Caco-2 (cell line): ENCODE data around the gene TMEM59L. TPM values are rescaled to one million over a fixed set of nuclear protein-coding genes. Genes with fewer than 3 reads are reported as not detected.

ENCODE experiments used
- BruUV-seq: library from RNA; stranded (reverse); fragments of 400-500 nt; replicated peaks from 2 replicates; lab custom pipeline; 2021; lab: Mats Ljungman, UMichigan
- CTCF ChIA-PET: fragments of 300-600 bp; sonication (Branson Sonifier 250); formaldehyde crosslinking; loops from one replicate; lab custom pipeline; 2022; ENCODE audit warnings: antibody characterized with exemption; lab: Charles Lee
- POLR2A ChIA-PET: fragments of 300-600 bp; sonication (Branson Sonifier 250); formaldehyde crosslinking; loops from one replicate; lab custom pipeline; 2022; ENCODE audit warnings: antibody characterized with exemption; lab: Charles Lee
- DNase-seq, 2 experiments: peaks; one replicate each; pipeline versions ENCODE4 v3.0.0 to v3.0.0-alpha.2; 2020 to 2022
- H3K27me3 ChIP-seq: replicated peaks from 2 replicates; pipeline ENCODE4 v1.6.0; 2011; ENCODE audit warnings: low read length; ENCODE audit not compliant: control insufficient read depth, insufficient read depth
- H3K36me3 ChIP-seq: 2 replicates; pipeline ENCODE4 v1.5.1; 2011; ENCODE audit warnings: low read length; ENCODE audit not compliant: control insufficient read depth, insufficient read depth
- H3K4me1 ChIP-seq: fragments of 250-450 bp; sonication (Bioruptor Pico); 2 replicates; pipeline ENCODE4 v1.5.1; 2020; ENCODE audit warnings: mild to moderate bottlenecking
- H3K4me3 ChIP-seq: 2 replicates; pipeline ENCODE4 v1.5.1; 2011; ENCODE audit warnings: low read depth, mild to moderate bottlenecking, control low read depth, low read length
- H3K9me3 ChIP-seq: fragments of 250-450 bp; sonication (Bioruptor Pico); 2 replicates; pipeline ENCODE4 v1.5.1; 2020; ENCODE audit warnings: mild to moderate bottlenecking, moderate library complexity
- H3K27ac Mint-ChIP-seq: one replicate; pipeline ENCODE4 v1.8.0; 2022; ENCODE audit warnings: mixed read lengths; ENCODE audit not compliant: unreplicated experiment
- H3K27me3 Mint-ChIP-seq: one replicate; pipeline ENCODE4 v1.8.0; 2022; ENCODE audit warnings: mixed read lengths; ENCODE audit not compliant: insufficient read depth, unreplicated experiment
- H3K36me3 Mint-ChIP-seq: one replicate; pipeline ENCODE4 v1.8.0; 2022; ENCODE audit warnings: mild to moderate bottlenecking, mixed read lengths; ENCODE audit not compliant: insufficient read depth, unreplicated experiment
- H3K4me1 Mint-ChIP-seq: one replicate; pipeline ENCODE4 v1.8.0; 2022; ENCODE audit warnings: low read depth, mixed read lengths; ENCODE audit not compliant: unreplicated experiment
- H3K4me3 Mint-ChIP-seq: one replicate; pipeline ENCODE4 v1.8.0; 2022; ENCODE audit warnings: mild to moderate bottlenecking, moderate library complexity, mixed read lengths; ENCODE audit not compliant: unreplicated experiment
- H3K9me3 Mint-ChIP-seq: one replicate; pipeline ENCODE4 v1.8.0; 2022; ENCODE audit warnings: mixed read lengths; ENCODE audit not compliant: unreplicated experiment
- intact Hi-C: fragments of 100-400 bp; cut with micrococcal nuclease; formaldehyde crosslinking; loops from one replicate; pipeline ENCODE4 v1.10.0; 2022; ENCODE audit not compliant: unreplicated experiment
- total RNA-seq: library from RNA; stranded (reverse); gene quantifications from 2 replicates; pipeline ENCODE4 v1.2.3, GENCODE V29; 2022
- TF ChIP-seq, protein P1 (sequence below), 2 experiments: fragments of 200-600 bp in 1 of 2; IDR thresholded peaks; 1 replicate in 1 of 2; 2 replicates in 1 of 2; pipeline versions ENCODE4 v1.5.1 to v1.8.0; 2011 to 2022; ENCODE audit warnings: antibody characterized with exemption in 1 of 2, control low read depth in 1 of 2, inconsistent platforms in 1 of 2, low read depth in 1 of 2, low read length in 1 of 2, mild to moderate bottlenecking in 1 of 2, moderate library complexity in 1 of 2; ENCODE audit not compliant: insufficient read depth in 1 of 2, severe bottlenecking in 1 of 2, unreplicated experiment in 1 of 2

Gene TMEM59L
- total RNA-seq, 1 experiment from 2014 or later: 0.25 TPM

DNA sequence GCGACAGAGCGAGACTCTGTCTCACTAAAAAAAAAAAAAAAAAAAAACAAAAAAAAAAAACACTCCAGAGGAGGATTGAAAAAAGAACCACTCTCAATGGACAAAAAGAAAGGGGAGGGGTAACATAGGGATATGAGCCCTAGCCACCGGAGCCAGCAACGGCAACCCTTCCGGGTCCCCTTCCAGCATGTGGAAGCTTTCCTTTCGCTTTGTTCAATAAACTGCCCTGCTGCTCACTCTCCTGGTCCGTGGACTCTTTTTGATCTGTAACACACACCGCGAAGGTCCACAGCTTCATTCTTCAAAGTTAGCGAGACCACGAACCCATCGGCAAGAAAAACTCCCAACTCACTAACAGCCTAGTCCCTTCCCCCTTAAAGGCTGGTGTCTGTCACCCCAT is 25.1 kb upstream of the TMEM59L start:
- DNase-seq: no peak
- Histone ChIP-seq H3K4me3 (peak overlapping the region; percentile 89), H3K27me3 (no peaks in the 10 kb centered on the region), H3K36me3 (no peaks in the 10 kb centered on the region), H3K9me3 (no peaks in the 10 kb centered on the region), H3K4me1 (no peaks in the 10 kb centered on the region)
- BruUV-seq: no TSS peak
- intact Hi-C loops: loop anchor here (5.0 to 10.0 kb wide), 2 partner anchors 123 to 260 kb away; no protein-coding TSS in a partner anchor
- Mint-ChIP-seq H3K9me3 (no peaks in the 10 kb centered on the region), H3K4me3 (peak overlapping the region; percentile 82), H3K27me3 (no peaks in the 10 kb centered on the region), H3K4me1 (peaks cover 7% of the 10 kb centered on the region), H3K36me3 (peaks cover 8% of the 10 kb centered on the region), H3K27ac (peak overlapping the region; percentile 82)
- TF ChIP-seq, protein P1, sequence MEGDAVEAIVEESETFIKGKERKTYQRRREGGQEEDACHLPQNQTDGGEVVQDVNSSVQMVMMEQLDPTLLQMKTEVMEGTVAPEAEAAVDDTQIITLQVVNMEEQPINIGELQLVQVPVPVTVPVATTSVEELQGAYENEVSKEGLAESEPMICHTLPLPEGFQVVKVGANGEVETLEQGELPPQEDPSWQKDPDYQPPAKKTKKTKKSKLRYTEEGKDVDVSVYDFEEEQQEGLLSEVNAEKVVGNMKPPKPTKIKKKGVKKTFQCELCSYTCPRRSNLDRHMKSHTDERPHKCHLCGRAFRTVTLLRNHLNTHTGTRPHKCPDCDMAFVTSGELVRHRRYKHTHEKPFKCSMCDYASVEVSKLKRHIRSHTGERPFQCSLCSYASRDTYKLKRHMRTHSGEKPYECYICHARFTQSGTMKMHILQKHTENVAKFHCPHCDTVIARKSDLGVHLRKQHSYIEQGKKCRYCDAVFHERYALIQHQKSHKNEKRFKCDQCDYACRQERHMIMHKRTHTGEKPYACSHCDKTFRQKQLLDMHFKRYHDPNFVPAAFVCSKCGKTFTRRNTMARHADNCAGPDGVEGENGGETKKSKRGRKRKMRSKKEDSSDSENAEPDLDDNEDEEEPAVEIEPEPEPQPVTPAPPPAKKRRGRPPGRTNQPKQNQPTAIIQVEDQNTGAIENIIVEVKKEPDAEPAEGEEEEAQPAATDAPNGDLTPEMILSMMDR (IDR thresholded peaks at IDR 0.05; ENCODE audit: insufficient read depth in 1 of 2, low read depth in 1 of 2, low read length in 1 of 2, severe bottlenecking in 1 of 2, unreplicated experiment in 1 of 2): no peak
- CTCF ChIA-PET: interaction anchor here (0.6 to 2.6 kb wide), 7 partner anchors 16 to 259 kb away, joined by 3 to 17 read pairs (median 7); partner anchors contain the start of genes KXD1 and UBA52
- POLR2A ChIA-PET: interaction anchor here (0.6 to 1.3 kb wide), 2 partner anchors 14 to 244 kb away, joined by 3 to 5 read pairs; no protein-coding TSS in a partner anchor

DNA sequence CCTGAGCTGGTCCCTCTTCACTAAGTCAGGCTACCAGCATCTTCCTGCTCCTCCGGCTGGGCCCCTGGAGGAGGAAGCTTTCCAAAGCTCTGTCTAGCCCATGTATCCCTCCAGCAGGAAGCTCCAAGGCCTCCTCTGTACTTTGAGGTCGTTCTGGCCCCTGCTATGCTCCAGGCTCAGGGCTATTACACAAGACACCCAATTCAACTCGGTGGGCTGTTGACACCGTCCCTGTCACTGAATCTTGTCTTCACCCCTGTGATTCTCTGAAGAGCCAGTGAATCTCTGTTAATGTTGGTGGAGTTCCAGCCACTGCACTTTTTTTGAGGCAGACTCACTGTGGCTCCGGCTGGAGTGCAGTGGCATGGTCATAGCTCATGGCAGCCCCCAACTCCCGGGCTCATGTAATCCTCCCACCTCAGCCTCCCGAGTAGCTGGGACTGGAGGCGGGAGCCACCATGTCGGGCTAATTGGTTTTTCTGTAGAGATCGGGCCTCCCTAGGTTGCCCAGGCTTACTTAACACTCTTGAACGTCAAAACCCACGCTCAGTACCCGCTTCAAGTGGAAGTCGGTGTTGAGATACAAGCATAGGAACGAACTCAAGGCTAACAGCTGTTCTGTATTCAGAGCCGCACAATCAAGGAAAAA is 24.6 kb upstream of the TMEM59L start:
- H3K27me3 ChIP-seq: no peaks in the 10 kb centered on the region
- DNase-seq: peak in 1 of 2 experiments; percentile 18
- no peaks in the 10 kb centered on the region for H3K9me3 Mint-ChIP-seq
- intact Hi-C loops: loop anchor here (1.0 to 10.0 kb wide), 4 partner anchors 49 to 259 kb away; partner anchors contain the start of genes ELL and KLHL26
- H3K4me1 Mint-ChIP-seq: peaks cover 7% of the 10 kb centered on the region
- H3K4me3 ChIP-seq: peak overlapping the region; percentile 89
- no peaks in the 10 kb centered on the region for H3K27me3 Mint-ChIP-seq
- ChIA-PET POLR2A (interaction anchor here (0.6 to 1.3 kb wide), 3 partner anchors 14 to 243 kb away, joined by 3 to 5 read pairs (median 4); partner anchors contain the start of gene UBA52), CTCF (interaction anchor here (0.6 to 2.6 kb wide), 10 partner anchors 16 to 259 kb away, joined by 3 to 17 read pairs (median 5); partner anchors contain the start of genes KXD1 and UBA52)
- H3K36me3 ChIP-seq: no peaks in the 10 kb centered on the region
- H3K36me3 Mint-ChIP-seq: peaks cover 8% of the 10 kb centered on the region
- H3K4me1 ChIP-seq: no peaks in the 10 kb centered on the region
- peak overlapping the region; percentile 82 for H3K4me3 Mint-ChIP-seq
- TSS peak; percentile 77 for BruUV-seq
- no peaks in the 10 kb centered on the region for H3K9me3 ChIP-seq
- TF ChIP-seq, protein P1 (IDR thresholded peaks at IDR 0.05; ENCODE audit: insufficient read depth in 1 of 2, low read depth in 1 of 2, low read length in 1 of 2, severe bottlenecking in 1 of 2, unreplicated experiment in 1 of 2): no peak
- peak overlapping the region; percentile 82 for H3K27ac Mint-ChIP-seq

DNA sequence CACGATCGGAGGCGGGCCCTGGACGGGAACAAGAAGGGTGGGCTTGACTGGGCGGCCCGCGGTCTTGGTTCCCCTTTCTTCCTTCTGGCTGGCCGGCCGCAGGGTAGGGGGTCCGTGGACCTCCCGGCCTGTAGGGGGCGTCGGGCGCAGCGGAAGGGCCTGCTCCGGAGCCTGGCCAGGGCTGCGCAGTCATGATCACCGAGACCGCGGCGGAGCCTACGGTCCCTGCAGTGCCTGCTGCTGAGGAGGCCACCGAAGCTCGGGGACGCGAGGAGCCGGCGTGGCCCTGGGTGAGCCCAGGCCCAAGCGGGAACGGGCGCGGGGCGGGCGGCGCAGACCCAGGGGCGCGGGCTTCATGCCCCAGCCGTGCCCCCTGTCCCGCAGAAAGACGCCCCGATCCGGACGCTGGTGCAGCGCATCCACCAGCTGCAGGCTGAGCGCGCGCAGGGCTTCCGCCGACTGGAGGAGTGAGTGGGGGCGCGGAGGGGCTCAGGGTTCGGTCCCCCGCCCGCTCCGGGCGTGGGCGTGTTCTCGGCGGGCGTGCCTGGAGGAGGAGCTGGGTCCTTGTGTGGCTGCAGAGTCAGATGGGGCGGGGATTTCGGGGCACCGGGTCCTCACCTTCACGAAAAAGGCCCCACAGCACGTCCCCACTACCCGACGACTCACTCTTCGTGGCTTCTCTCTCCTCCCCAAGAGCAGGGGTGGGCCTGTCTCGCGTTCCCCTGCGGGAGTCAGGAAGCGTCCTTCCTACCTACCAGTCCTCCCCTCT is 23.9 kb upstream of the TMEM59L start, which contains the start of gene REX1BD:
TSS of gene REX1BD (plus strand) at position 188 of the 769 bp plus-strand sequence. CDS start at position 192, 4 bp downstream.
- no peaks in the 10 kb centered on the region for H3K36me3 ChIP-seq
- Mint-ChIP-seq H3K27me3 (no peaks in the 10 kb centered on the region), H3K9me3 (no peaks in the 10 kb centered on the region), H3K4me1 (peaks cover 7% of the 10 kb centered on the region), H3K27ac (peak within 1 kb of the TSS; percentile 82), H3K36me3 (peaks cover 8% of the 10 kb centered on the region), H3K4me3 (peak within 1 kb of the TSS; percentile 82)
- TF ChIP-seq, protein P1 (IDR thresholded peaks at IDR 0.05; ENCODE audit: insufficient read depth in 1 of 2, low read depth in 1 of 2, low read length in 1 of 2, severe bottlenecking in 1 of 2, unreplicated experiment in 1 of 2): peak; percentile 87 to 92
- H3K9me3 ChIP-seq: no peaks in the 10 kb centered on the region
- ChIA-PET POLR2A (interaction anchor here (0.7 to 1.7 kb wide), 9 partner anchors 11 to 330 kb away, joined by 3 to 12 read pairs (median 4); partner anchors contain the start of genes COPE, DDX49, KXD1 and SSBP4), CTCF (interaction anchor here (0.5 to 2.6 kb wide), 21 partner anchors 13 to 375 kb away, joined by 3 to 17 read pairs (median 4); partner anchors contain the start of genes ELL and UBA52)
- BruUV-seq: no TSS peak
- H3K4me1 ChIP-seq: no peaks in the 10 kb centered on the region
- H3K27me3 ChIP-seq: no peaks in the 10 kb centered on the region
- DNase-seq: peak; percentile 86 to 89
- peak within 1 kb of the TSS; percentile 89 for H3K4me3 ChIP-seq
- intact Hi-C loops: loop anchor here (1.0 to 10.0 kb wide), 4 partner anchors 48 to 259 kb away; partner anchors contain the start of genes ELL and KLHL26
